AG04450 (cell line): ENCODE results near the gene RBM19. TPM values are rescaled to one million over a fixed set of nuclear protein-coding genes. Genes with fewer than 3 reads are reported as not detected.

Experiments
- CTCF ChIA-PET: fragments of 300-600, 350-600 bp; formaldehyde crosslinking; extraction: SDS; loops from one replicate; lab custom pipeline; 2022; ENCODE audit warnings: antibody characterized with exemption, inconsistent platforms; lab: Charles Lee
- POLR2A ChIA-PET: fragments of 350-600 bp; formaldehyde crosslinking; extraction: SDS; loops from one replicate; lab custom pipeline; 2021; ENCODE audit warnings: antibody characterized with exemption, inconsistent platforms; lab: Yijun Ruan, JAX
- DNase-seq: peaks from one replicate; pipeline ENCODE4 v3.0.0-alpha.2; 2011; ENCODE audit warnings: low read depth, low spot score
- H3K27ac ChIP-seq: one replicate; pipeline ENCODE4 v1.5.1; 2012; ENCODE audit warnings: low read depth, low read length, control low read depth
- H3K27me3 ChIP-seq: one replicate; pipeline ENCODE4 v1.6.0; 2012; ENCODE audit warnings: low read length; ENCODE audit not compliant: control insufficient read depth, insufficient read depth
- H3K4me3 ChIP-seq: 2 replicates; pipeline ENCODE4 v1.5.1; 2011; ENCODE audit warnings: mild to moderate bottlenecking, low read depth, low read length, control low read depth
- H3K9me3 ChIP-seq: 2 replicates; pipeline ENCODE4 v1.5.1; 2012; ENCODE audit warnings: low read length; ENCODE audit not compliant: control insufficient read depth, insufficient read depth
- polyA plus RNA-seq: library from polyadenylated mRNA; depleted of rRNA; stranded (reverse); fragments of >200 nt; gene quantifications from 2 replicates; pipeline ENCODE4 v1.2.3, GENCODE V29; 2011
- TF ChIP-seq, protein P1 (sequence below): IDR thresholded peaks from 2 replicates; pipeline ENCODE4 v1.5.1; 2011; ENCODE audit warnings: low read depth, low read length, control low read depth, inconsistent platforms

RBM19 gene
- polyA plus RNA-seq, 1 experiment: 10.6 TPM

DNA sequence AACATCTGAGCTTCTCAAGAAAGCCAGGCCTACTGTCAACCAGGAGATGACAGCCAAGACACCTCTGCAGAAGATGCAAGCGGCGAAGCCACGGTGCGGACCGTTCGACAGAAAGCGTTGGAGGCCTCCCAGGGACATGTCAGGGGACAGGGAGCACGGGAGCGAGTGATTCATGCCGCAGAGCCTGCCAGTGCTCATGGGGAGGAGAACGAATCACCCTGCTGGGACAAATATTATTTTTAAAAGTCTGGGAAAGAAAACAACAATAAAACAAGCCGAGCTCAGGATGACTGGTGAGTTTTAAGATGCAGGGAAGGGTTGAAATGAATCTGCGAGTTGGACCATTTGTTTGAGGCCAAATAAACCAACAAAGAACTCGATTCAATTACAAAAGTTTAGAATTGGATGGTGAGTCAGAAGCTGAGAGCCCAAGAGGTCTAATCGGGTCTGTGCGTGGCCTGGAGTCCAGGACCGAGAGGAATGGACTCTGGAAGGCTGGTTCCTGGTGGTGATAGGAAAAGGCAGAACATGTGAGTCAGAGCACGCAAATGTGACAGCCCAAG lies 91.0 kb downstream of the RBM19 start:
- Histone ChIP-seq H3K4me3 (no peak overlapping the region), H3K27ac (peak overlapping the region; percentile 92), H3K9me3 (no peaks in the 10 kb centered on the region), H3K27me3 (no peaks in the 10 kb centered on the region)
- ChIA-PET POLR2A (interaction anchor here (0.6 to 0.9 kb wide), 4 partner anchors 9 to 658 kb away, joined by 3 to 5 read pairs (median 4); no protein-coding TSS in a partner anchor), CTCF (interaction anchor here (0.6 kb wide), 1 partner anchor 299 kb away, joined by 5 read pairs; no protein-coding TSS in a partner anchor)
- DNase-seq: peak; percentile 45
- TF ChIP-seq, protein P1, sequence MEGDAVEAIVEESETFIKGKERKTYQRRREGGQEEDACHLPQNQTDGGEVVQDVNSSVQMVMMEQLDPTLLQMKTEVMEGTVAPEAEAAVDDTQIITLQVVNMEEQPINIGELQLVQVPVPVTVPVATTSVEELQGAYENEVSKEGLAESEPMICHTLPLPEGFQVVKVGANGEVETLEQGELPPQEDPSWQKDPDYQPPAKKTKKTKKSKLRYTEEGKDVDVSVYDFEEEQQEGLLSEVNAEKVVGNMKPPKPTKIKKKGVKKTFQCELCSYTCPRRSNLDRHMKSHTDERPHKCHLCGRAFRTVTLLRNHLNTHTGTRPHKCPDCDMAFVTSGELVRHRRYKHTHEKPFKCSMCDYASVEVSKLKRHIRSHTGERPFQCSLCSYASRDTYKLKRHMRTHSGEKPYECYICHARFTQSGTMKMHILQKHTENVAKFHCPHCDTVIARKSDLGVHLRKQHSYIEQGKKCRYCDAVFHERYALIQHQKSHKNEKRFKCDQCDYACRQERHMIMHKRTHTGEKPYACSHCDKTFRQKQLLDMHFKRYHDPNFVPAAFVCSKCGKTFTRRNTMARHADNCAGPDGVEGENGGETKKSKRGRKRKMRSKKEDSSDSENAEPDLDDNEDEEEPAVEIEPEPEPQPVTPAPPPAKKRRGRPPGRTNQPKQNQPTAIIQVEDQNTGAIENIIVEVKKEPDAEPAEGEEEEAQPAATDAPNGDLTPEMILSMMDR: no peak

- CTCF ChIA-PET: no interaction called here
- Histone ChIP-seq H3K9me3 (no peaks in the 10 kb centered on the region), H3K27ac (peak overlapping the region; percentile 92), H3K4me3 (no peak overlapping the region), H3K27me3 (no peaks in the 10 kb centered on the region)
- no peak for DNase-seq
- POLR2A ChIA-PET: interaction anchor here (0.6 to 0.9 kb wide), 2 partner anchors 8 to 657 kb away, joined by 3 to 5 read pairs; no protein-coding TSS in a partner anchor
- TF ChIP-seq, protein P1: no peak
These were observed 91.8 kb downstream of the RBM19 start for GRCh38 chr12:113874326-113874725.

- Histone ChIP-seq H3K27me3 (no peaks in the 10 kb centered on the region), H3K27ac (no peak overlapping the region), H3K9me3 (no peaks in the 10 kb centered on the region), H3K4me3 (no peak overlapping the region)
- CTCF ChIA-PET: no interaction called here
- TF ChIP-seq, protein P1: no peak
- DNase-seq: no peak
- POLR2A ChIA-PET: no interaction called here
These were observed 92.4 kb downstream of the RBM19 start for GRCh38 chr12:113873740-113874139.

DNA sequence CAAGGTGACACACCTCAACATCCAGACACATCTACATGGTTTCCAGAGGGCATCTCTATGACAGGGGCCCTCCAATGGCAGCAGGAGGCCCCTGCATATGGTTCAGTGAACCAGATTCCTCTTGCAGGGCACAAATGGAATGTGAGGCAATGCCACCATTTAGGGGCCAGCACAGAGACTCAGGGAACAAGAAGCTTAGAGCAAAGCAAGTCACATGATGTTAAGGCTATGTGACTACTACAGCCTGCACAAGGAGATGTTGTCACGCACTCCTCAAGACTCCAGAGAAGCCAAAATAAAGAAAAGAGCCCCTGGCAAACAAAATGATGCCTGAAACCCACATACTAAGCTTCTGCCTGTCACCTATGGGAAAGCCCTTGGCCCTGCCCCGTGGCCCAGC lies 95.2 kb downstream of the RBM19 start:
- no peak for DNase-seq
- POLR2A ChIA-PET: interaction anchor here (0.8 kb wide), 1 partner anchor 10 kb away, joined by 3 read pairs; no protein-coding TSS in a partner anchor

GRCh38 chr12:113870035-113870434 lies 96.1 kb downstream of the RBM19 start:
- TF ChIP-seq, protein P1: no peak
- ChIA-PET POLR2A (no interaction called here), CTCF (no interaction called here)
- no peaks in the 10 kb centered on the region for H3K27me3 ChIP-seq
- DNase-seq: no peak
- H3K27ac ChIP-seq: no peak overlapping the region
- no peak overlapping the region for H3K4me3 ChIP-seq
- H3K9me3 ChIP-seq: no peaks in the 10 kb centered on the region

More for the DNA sequence above, 95.2 kb downstream of the RBM19 start:
- Histone ChIP-seq H3K9me3 (no peaks in the 10 kb centered on the region), H3K27ac (no peak overlapping the region), H3K27me3 (no peaks in the 10 kb centered on the region), H3K4me3 (no peak overlapping the region)
- CTCF ChIA-PET: no interaction called here
- TF ChIP-seq, protein P1: no peak
